Prostate gland (tissue), 2 donors: Measurements from ENCODE around the gene INSR.

ENCODE experiments used
- CTCF ChIP-seq, 4 experiments: fragments of 200-600 bp in 2 of 4; fragments of 450-650 bp in 2 of 4; sonication (generic) in 2 of 4; IDR thresholded peaks; 1 replicate in 3 of 4; 2 replicates in 1 of 4; pipeline ENCODE4 v1.5.1; 2016 to 2019; ENCODE audit warnings: antibody characterized with exemption in 4 of 4, mild to moderate bottlenecking in 2 of 4, moderate library complexity in 2 of 4
- POLR2A ChIP-seq: fragments of 450-650 bp; IDR thresholded peaks from one replicate; pipeline ENCODE4 v1.6.1; 2016; ENCODE audit warnings: antibody characterized with exemption, mild to moderate bottlenecking
- POLR2AphosphoS5 ChIP-seq: sonication (generic); formaldehyde crosslinking; IDR thresholded peaks from one replicate; pipeline ENCODE4 v1.6.1; 2017; ENCODE audit warnings: antibody characterized with exemption

- TF ChIP-seq CTCF (IDR thresholded peaks at IDR 0.05) (no peak), POLR2AphosphoS5 (no peak), POLR2A (no peak)
Observed at GRCh38 chr19:7138402-7138801, 155.8 kb downstream of the INSR start.
